Endothelial cell of umbilical vein (primary cell): ENCODE data around the gene EFNA4. TPM values are rescaled to one million over a fixed set of nuclear protein-coding genes. Genes with fewer than 3 reads are reported as not detected.

Experiments
- BruUV-seq: library from RNA; stranded (reverse); fragments of 400-500 nt; replicated peaks from 2 replicates; lab custom pipeline; 2021; lab: Mats Ljungman, UMichigan
- CTCF ChIA-PET: fragments of 300-600, 350-600 bp; sonication (Branson Sonifier 250); formaldehyde crosslinking; loops from one replicate; lab custom pipeline; 2021; ENCODE audit warnings: antibody characterized with exemption, inconsistent platforms; lab: Charles Lee
- POLR2A ChIA-PET: fragments of 300-600, 350-600 bp; sonication (Branson Sonifier 250); formaldehyde crosslinking; loops from one replicate; lab custom pipeline; 2021; ENCODE audit warnings: antibody characterized with exemption, inconsistent platforms; lab: Charles Lee
- DNase-seq: peaks from one replicate; pipeline ENCODE4 v3.0.0-alpha.2; 2011; ENCODE audit warnings: low read depth, low spot score
- FAIRE-seq: peaks from 2 replicates; lab custom pipeline; 2011; peaks lifted over from hg19 to GRCh38; lab: Jason Lieb, UNC
- H2AFZ ChIP-seq: 2 replicates; pipeline ENCODE4 v1.6.0; 2012; ENCODE audit warnings: low read depth, low read length, control low read depth, inconsistent platforms
- H3K27ac ChIP-seq: 2 replicates; pipeline ENCODE4 v1.5.1; 2011; ENCODE audit warnings: low read depth, mild to moderate bottlenecking, control low read depth, low read length, moderate library complexity; ENCODE audit not compliant: insufficient read depth
- H3K27me3 ChIP-seq, 2 experiments: 2 replicates each; pipeline versions ENCODE4 v1.6.0 to v1.6.1; 2011; ENCODE audit warnings: low read length in 2 of 2, mixed read lengths in 1 of 2; ENCODE audit not compliant: control insufficient read depth in 2 of 2, insufficient read depth in 2 of 2
- H3K36me3 ChIP-seq, 2 experiments: 2 replicates in 1 of 2; 3 replicates in 1 of 2; pipeline ENCODE4 v1.5.1; 2011; ENCODE audit warnings: low read length in 2 of 2, mild to moderate bottlenecking in 1 of 2, moderate library complexity in 1 of 2; ENCODE audit not compliant: control insufficient read depth in 2 of 2, insufficient read depth in 2 of 2; ENCODE audit errors: extremely low read depth in 1 of 2
- H3K4me1 ChIP-seq: 3 replicates; pipeline ENCODE4 v1.5.1; 2011; ENCODE audit warnings: mild to moderate bottlenecking, low read length; ENCODE audit not compliant: control insufficient read depth, insufficient read depth; ENCODE audit errors: extremely low read depth
- H3K4me2 ChIP-seq: 2 replicates; pipeline ENCODE4 v1.6.1; 2011; ENCODE audit warnings: low read length, control low read depth, mixed read lengths; ENCODE audit not compliant: insufficient read depth
- H3K4me3 ChIP-seq, 3 experiments: fragments of 200-600 bp in 1 of 3; sonication (generic), shearing (Covaris generic) in 1 of 3; replicated peaks in 1 of 3; 2 replicates each; pipeline ENCODE4 v1.5.1; 2011 to 2016; ENCODE audit warnings: control low read depth in 3 of 3, low read length in 3 of 3, mild to moderate bottlenecking in 2 of 3, inconsistent platforms in 1 of 3, low read depth in 1 of 3, moderate library complexity in 1 of 3; ENCODE audit not compliant: insufficient read depth in 1 of 3
- H3K79me2 ChIP-seq: 2 replicates; pipeline ENCODE4 v1.6.0; 2012; ENCODE audit warnings: low read length, inconsistent platforms; ENCODE audit not compliant: control insufficient read depth, insufficient read depth
- H3K9ac ChIP-seq: replicated peaks from 2 replicates; pipeline ENCODE3; 2011; ENCODE audit warnings: low read length, control low read depth; ENCODE audit not compliant: insufficient read depth; ENCODE audit errors: extremely low read depth
- H3K9me1 ChIP-seq: replicated peaks from 3 replicates; pipeline ENCODE4 v1.6.0; 2011; ENCODE audit warnings: mild to moderate bottlenecking, low read length; ENCODE audit not compliant: control insufficient read depth, insufficient read depth; ENCODE audit errors: extremely low read depth
- H3K9me3 ChIP-seq: replicated peaks from 2 replicates; pipeline ENCODE4 v1.5.1; 2012; ENCODE audit warnings: low read length, inconsistent platforms; ENCODE audit not compliant: control insufficient read depth, insufficient read depth
- H4K20me1 ChIP-seq: replicated peaks from 2 replicates; pipeline ENCODE3; 2011; ENCODE audit warnings: mild to moderate bottlenecking, low read length; ENCODE audit not compliant: control insufficient read depth, insufficient read depth; ENCODE audit errors: extremely low read depth
- CTCF ChIP-seq, 2 donors: IDR thresholded peaks; 1 replicate in 1 of 2; 2 replicates in 1 of 2; pipeline ENCODE4 v1.5.1; 2011; ENCODE audit warnings: low read length in 2 of 2, mild to moderate bottlenecking in 2 of 2, moderate library complexity in 2 of 2, control low read depth in 1 of 2, inconsistent platforms in 1 of 2, low read depth in 1 of 2; ENCODE audit not compliant: insufficient read depth in 1 of 2; ENCODE audit errors: extremely low read depth in 1 of 2
- EZH2 ChIP-seq: IDR thresholded peaks from 2 replicates; pipeline ENCODE4 v1.6.1; 2012; ENCODE audit warnings: borderline replicate concordance, low read depth, mild to moderate bottlenecking, moderate library complexity, low read length, inconsistent platforms; ENCODE audit not compliant: severe bottlenecking
- FOS ChIP-seq: IDR thresholded peaks from 2 replicates; pipeline ENCODE4 v1.6.1; 2011; ENCODE audit warnings: mild to moderate bottlenecking, low read length, moderate library complexity, borderline replicate concordance; ENCODE audit not compliant: insufficient read depth
- GATA2 ChIP-seq: IDR thresholded peaks from 2 replicates; pipeline ENCODE4 v1.7.0; 2011; ENCODE audit warnings: low read depth, mild to moderate bottlenecking, moderate library complexity, mixed read lengths, low read length; ENCODE audit not compliant: insufficient read length, insufficient read depth
- JUN ChIP-seq: IDR thresholded peaks from 2 replicates; pipeline ENCODE4 v1.6.1; 2011; ENCODE audit warnings: borderline replicate concordance, low read depth; ENCODE audit not compliant: insufficient read length, insufficient read depth
- MAX ChIP-seq: IDR thresholded peaks from 2 replicates; pipeline ENCODE4 v1.6.1; 2011; ENCODE audit not compliant: insufficient read depth, insufficient read length
- MYC ChIP-seq: IDR thresholded peaks from one replicate; pipeline ENCODE4 v1.6.1; 2011; ENCODE audit warnings: mild to moderate bottlenecking, low read depth, low read length
- POLR2A ChIP-seq: IDR thresholded peaks from 2 replicates; pipeline ENCODE4 v1.6.1; 2012; ENCODE audit warnings: low read depth, mild to moderate bottlenecking, control low read depth, low read length
- dilution Hi-C: fragments of 300-500 bp; cut with MboI; formaldehyde crosslinking; loops from one replicate; pipeline ENCODE4 v1.15.0; 2019; ENCODE audit warnings: low sequenced_read_pairs; ENCODE audit not compliant: extremely low pct_ligation_motif_present
- intact Hi-C: fragments of 100-400 bp; cut with micrococcal nuclease; formaldehyde crosslinking; loops from one replicate; pipeline ENCODE4 v1.10.0; 2022
- polyA plus RNA-seq, 4 experiments: library from polyadenylated mRNA; depleted of rRNA in 3 of 4; stranded (reverse) in 3 of 4; unstranded in 1 of 4; fragments of >200 nt; gene quantifications; 2 replicates each; pipeline versions ENCODE4 v1.2.1 to v1.2.3, GENCODE V29; 2011 to 2012; ENCODE audit warnings: missing spikeins in 1 of 4
- total RNA-seq: library from RNA; stranded (reverse); gene quantifications from 2 replicates; pipeline ENCODE4 v1.2.3, GENCODE V29; 2021

EFNA4 gene
- total and polyA plus RNA-seq, 2 donors (not counting 3 experiments of a cell fraction or from before 2014, with no cell fraction given) = 16.5 to 25.2 TPM

GRCh38 chr1:155026154-155026553, 37.4 kb upstream of the EFNA4 start:
- dilution Hi-C loops = no loop called here

More at GRCh38 chr1:155026154-155026553, 37.4 kb upstream of the EFNA4 start:
- ChIA-PET POLR2A (no interaction called here), CTCF (interaction anchor here (0.7 to 1.4 kb wide), 2 partner anchors 9 to 11 kb away, joined by 3 to 6 read pairs; no protein-coding TSS in a partner anchor)
- DNase-seq (no peak), FAIRE-seq (no peak)
- H3K4me2 ChIP-seq = no peak overlapping the region
- no peak overlapping the region for H3K4me3 ChIP-seq
- no peak overlapping the region for H3K27ac ChIP-seq
- H3K27me3 ChIP-seq = no peaks in the 10 kb centered on the region
- no TSS peak for BruUV-seq
- TF ChIP-seq POLR2A (no peak), GATA2 (no peak), MYC (no peak), CTCF (IDR thresholded peaks at IDR 0.05; ENCODE audit: extremely low read depth in 1 of 2, insufficient read depth in 1 of 2, low read depth in 1 of 2, low read length in 2 of 2) (no peak), FOS (no peak), MAX (no peak), EZH2 (no peak), JUN (no peak)
- intact Hi-C loops = no loop called here
- no peaks in the 10 kb centered on the region for H3K9me3 ChIP-seq
- H3K79me2 ChIP-seq = no peaks in the 10 kb centered on the region
- no peaks in the 10 kb centered on the region for H3K4me1 ChIP-seq
- no peaks in the 10 kb centered on the region for H3K9me1 ChIP-seq
- no peak overlapping the region for H2AFZ ChIP-seq
- no peak overlapping the region for H3K9ac ChIP-seq
- H3K36me3 ChIP-seq = no peaks in the 10 kb centered on the region
- no peaks in the 10 kb centered on the region for H4K20me1 ChIP-seq
